Activated T-cell treated with anti-CD3 and anti-CD28 coated beads for 48 hours (primary cell): Measurements from ENCODE around the gene HIF3A.

Experiments
- DNase-seq: peaks from one replicate; pipeline ENCODE4 v3.0.0-alpha.2; 2020; ENCODE audit warnings: low read depth

HIF3A gene

GRCh38 chr19:46384396-46384795 is 87.6 kb downstream of the HIF3A start:
- DNase-seq = no peak

- no peak for DNase-seq
Observed at GRCh38 chr19:46385636-46386035, 88.8 kb downstream of the HIF3A start.

- no peak for DNase-seq
Observed at GRCh38 chr19:46386151-46386550, 89.3 kb downstream of the HIF3A start.

GRCh38 chr19:46386996-46387712 is 90.3 kb downstream of the HIF3A start:
- DNase-seq = no peak

GRCh38 chr19:46387713-46388130 is 90.9 kb downstream of the HIF3A start:
- no peak for DNase-seq

GRCh38 chr19:46388311-46389095 is 91.7 kb downstream of the HIF3A start:
- no peak for DNase-seq

- DNase-seq = no peak
Observed at GRCh38 chr19:46390121-46390858, 93.4 kb downstream of the HIF3A start.

GRCh38 chr19:46390866-46391265 is 94.0 kb downstream of the HIF3A start:
- no peak for DNase-seq

GRCh38 chr19:46391296-46392251 is 94.7 kb downstream of the HIF3A start:
- no peak for DNase-seq

GRCh38 chr19:46392252-46392801 is 95.5 kb downstream of the HIF3A start:
- no peak for DNase-seq

GRCh38 chr19:46392837-46393236 is 96.0 kb downstream of the HIF3A start:
- no peak for DNase-seq
